SU-DHL-6 (cell line): ENCODE measurements around the gene GRK6.

Experiments used
- H2AFZ ChIP-seq: fragments of 200-600 bp; sonication (generic); 2 replicates; pipeline ENCODE4 v1.6.1; 2014; ENCODE audit warnings: low read depth, mild to moderate bottlenecking, moderate library complexity, mixed read lengths, antibody characterized with exemption, low read length; ENCODE audit not compliant: severe bottlenecking
- H3F3A ChIP-seq: fragments of 200-600 bp; shearing (Covaris generic); 2 replicates; pipeline ENCODE4 v1.6.0; 2016; ENCODE audit warnings: antibody characterized with exemption, mild to moderate bottlenecking; ENCODE audit not compliant: insufficient read depth
- H3K27ac ChIP-seq: fragments of 200-600 bp; sonication (generic); 2 replicates; pipeline ENCODE4 v1.5.1; 2016; ENCODE audit warnings: low read depth, mild to moderate bottlenecking, low read length, moderate library complexity, mixed read lengths
- H3K27me3 ChIP-seq: fragments of 200-600 bp; sonication (generic), shearing (Covaris generic); 2 replicates; pipeline ENCODE4 v1.6.0; 2014; ENCODE audit warnings: mild to moderate bottlenecking, low read length
- H3K36me3 ChIP-seq: fragments of 200-600 bp; sonication (generic); 2 replicates; pipeline ENCODE4 v1.6.1; 2014; ENCODE audit warnings: mild to moderate bottlenecking, low read length, mixed read lengths
- H3K4me2 ChIP-seq: fragments of 300-600, 200-600 bp; shearing (Covaris generic), sonication (generic); 2 replicates; pipeline ENCODE4 v1.6.0; 2014; ENCODE audit warnings: low read length, low read depth, mild to moderate bottlenecking; ENCODE audit not compliant: poor library complexity, severe bottlenecking
- H3K4me3 ChIP-seq: fragments of 200-600 bp; sonication (generic); 2 replicates; pipeline ENCODE4 v1.5.1; 2014; ENCODE audit warnings: antibody characterized with exemption, low read length, mild to moderate bottlenecking, mixed read lengths; ENCODE audit not compliant: insufficient read depth, poor library complexity, severe bottlenecking
- H3K79me2 ChIP-seq: fragments of 200-600 bp; sonication (generic); 2 replicates; pipeline ENCODE4 v1.6.1; 2014; ENCODE audit warnings: mild to moderate bottlenecking, low read length, moderate library complexity; ENCODE audit not compliant: insufficient read depth
- H3K9ac ChIP-seq: fragments of 200-600 bp; sonication (generic); 2 replicates; pipeline ENCODE4 v1.7.0; 2014; ENCODE audit warnings: mild to moderate bottlenecking, low read length
- H3K9me2 ChIP-seq: fragments of 200-600 bp; sonication (generic); replicated peaks from 2 replicates; pipeline ENCODE4 v1.6.1; 2014; ENCODE audit warnings: low read length; ENCODE audit not compliant: insufficient read depth
- H3K9me3 ChIP-seq: fragments of 200-600 bp; sonication (generic); 2 replicates; pipeline ENCODE4 v1.6.1; 2014; ENCODE audit warnings: low read length, mixed read lengths; ENCODE audit not compliant: insufficient read depth
- H4K20me1 ChIP-seq: fragments of 200-600 bp; sonication (generic); 2 replicates; pipeline ENCODE4 v1.6.1; 2014; ENCODE audit warnings: low read depth, mild to moderate bottlenecking, antibody characterized with exemption, low read length, moderate library complexity, mixed read lengths
- EZH2phosphoT487 ChIP-seq: fragments of 200-600 bp; sonication (generic), shearing (Covaris generic); conservative IDR thresholded peaks from 2 replicates; pipeline ENCODE4 v1.6.1; 2018; ENCODE audit warnings: mild to moderate bottlenecking, antibody characterized with exemption, low read length, moderate library complexity, mixed read lengths
- TF ChIP-seq, protein P1 (sequence below): fragments of 200-600 bp; sonication (generic); IDR thresholded peaks from one replicate; pipeline ENCODE4 v1.5.1; 2017; ENCODE audit warnings: antibody characterized with exemption, mild to moderate bottlenecking, low read length, moderate library complexity; ENCODE audit not compliant: insufficient read depth, poor library complexity, severe bottlenecking

Gene GRK6

DNA sequence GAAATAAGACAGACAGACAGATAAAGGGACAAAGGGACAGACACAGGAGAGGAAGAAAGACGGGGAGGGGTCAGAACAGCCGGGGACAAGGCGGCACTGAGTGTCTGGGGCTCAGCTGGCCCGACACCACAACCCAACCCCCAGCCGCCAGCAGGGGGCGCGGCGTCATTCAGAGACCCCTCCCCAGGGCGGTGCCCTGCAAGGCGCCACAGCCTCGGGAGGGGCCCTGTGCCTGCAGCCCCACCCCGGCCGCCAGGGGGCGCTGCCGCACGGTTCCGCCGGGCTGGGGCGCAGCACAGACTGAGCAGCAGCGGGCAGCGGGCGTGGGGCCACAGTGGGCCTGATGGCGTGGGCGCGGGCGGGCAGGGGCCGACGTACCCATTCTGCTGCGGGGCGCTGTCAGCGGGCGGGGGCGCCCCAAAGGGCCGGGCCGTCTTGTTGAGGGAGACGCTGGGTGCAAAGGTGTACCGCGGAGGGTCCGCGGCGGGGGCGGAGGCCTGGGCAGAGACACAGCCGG is 65.0 kb downstream of the GRK6 start:
- peaks cover 5% of the 10 kb centered on the region; the same call in 1 of the 2 replicates for H3F3A ChIP-seq
- H3K27me3 ChIP-seq, result no peaks in the 10 kb centered on the region
- H3K9me3 ChIP-seq, result no peaks in the 10 kb centered on the region
- TF ChIP-seq, protein P1, sequence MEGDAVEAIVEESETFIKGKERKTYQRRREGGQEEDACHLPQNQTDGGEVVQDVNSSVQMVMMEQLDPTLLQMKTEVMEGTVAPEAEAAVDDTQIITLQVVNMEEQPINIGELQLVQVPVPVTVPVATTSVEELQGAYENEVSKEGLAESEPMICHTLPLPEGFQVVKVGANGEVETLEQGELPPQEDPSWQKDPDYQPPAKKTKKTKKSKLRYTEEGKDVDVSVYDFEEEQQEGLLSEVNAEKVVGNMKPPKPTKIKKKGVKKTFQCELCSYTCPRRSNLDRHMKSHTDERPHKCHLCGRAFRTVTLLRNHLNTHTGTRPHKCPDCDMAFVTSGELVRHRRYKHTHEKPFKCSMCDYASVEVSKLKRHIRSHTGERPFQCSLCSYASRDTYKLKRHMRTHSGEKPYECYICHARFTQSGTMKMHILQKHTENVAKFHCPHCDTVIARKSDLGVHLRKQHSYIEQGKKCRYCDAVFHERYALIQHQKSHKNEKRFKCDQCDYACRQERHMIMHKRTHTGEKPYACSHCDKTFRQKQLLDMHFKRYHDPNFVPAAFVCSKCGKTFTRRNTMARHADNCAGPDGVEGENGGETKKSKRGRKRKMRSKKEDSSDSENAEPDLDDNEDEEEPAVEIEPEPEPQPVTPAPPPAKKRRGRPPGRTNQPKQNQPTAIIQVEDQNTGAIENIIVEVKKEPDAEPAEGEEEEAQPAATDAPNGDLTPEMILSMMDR, result peak; percentile 93
- TF ChIP-seq EZH2phosphoT487, result no peak
- H3K79me2 ChIP-seq, result no peaks in the 10 kb centered on the region
- no peak overlapping the region for H3K27ac ChIP-seq
- H3K4me3 ChIP-seq, result no peak overlapping the region
- no peaks in the 10 kb centered on the region for H4K20me1 ChIP-seq
- no peak overlapping the region for H3K4me2 ChIP-seq
- no peaks in the 10 kb centered on the region for H3K9me2 ChIP-seq
- no peaks in the 10 kb centered on the region for H3K36me3 ChIP-seq
- no peak overlapping the region for H3K9ac ChIP-seq
- H2AFZ ChIP-seq, result no peak overlapping the region

DNA sequence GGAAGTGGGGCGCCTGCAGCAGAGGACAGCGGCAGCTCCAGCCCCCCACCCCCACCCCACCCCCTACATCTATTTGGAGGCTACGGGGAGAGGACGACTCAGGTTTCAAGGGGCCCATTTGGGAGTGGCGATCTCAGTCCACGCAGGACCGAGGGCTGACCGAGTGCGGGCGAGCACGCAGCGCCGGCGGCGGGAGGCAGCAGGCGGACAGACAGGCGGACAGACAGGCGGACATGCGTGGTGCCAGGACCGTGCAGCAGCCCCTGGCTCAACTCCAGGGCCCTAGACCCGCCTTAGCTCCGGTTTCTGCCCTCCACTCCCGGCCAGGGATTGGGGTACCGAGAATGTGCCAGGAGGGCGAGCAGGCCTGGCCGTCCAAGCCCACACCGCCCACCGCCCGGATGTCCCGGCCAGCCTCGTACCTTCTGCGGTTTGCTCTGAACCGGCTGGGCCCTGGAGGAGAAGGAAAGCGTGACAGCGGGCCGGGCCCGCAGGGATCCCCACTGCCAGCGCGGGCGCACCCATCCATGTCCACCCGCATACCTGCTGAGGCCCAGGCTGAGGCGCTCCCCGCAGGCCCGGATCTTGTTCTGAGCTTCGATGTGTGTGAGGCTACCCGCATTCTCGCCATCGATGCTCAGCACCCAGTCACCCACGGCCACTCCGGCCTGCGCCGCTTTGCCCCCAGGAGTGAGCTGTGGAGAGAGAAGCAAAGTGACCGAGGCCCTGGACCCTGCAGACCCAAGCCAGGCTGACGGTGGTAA is 65.7 kb downstream of the GRK6 start:
- Histone ChIP-seq H3K27me3 (no peaks in the 10 kb centered on the region), H2AFZ (no peak overlapping the region), H4K20me1 (no peaks in the 10 kb centered on the region), H3K9me3 (no peaks in the 10 kb centered on the region), H3K4me3 (no peak overlapping the region), H3K9me2 (no peaks in the 10 kb centered on the region), H3K79me2 (no peaks in the 10 kb centered on the region), H3F3A (peaks cover 5% of the 10 kb centered on the region; the same call in 1 of the 2 replicates), H3K27ac (no peak overlapping the region), H3K9ac (no peak overlapping the region), H3K4me2 (no peak overlapping the region), H3K36me3 (no peaks in the 10 kb centered on the region)
- no peak for TF ChIP-seq EZH2phosphoT487
- TF ChIP-seq, protein P1, result no peak
